GM12878 (cell line): ENCODE results near the gene TMEM30A. TPM values are rescaled to one million over a fixed set of nuclear protein-coding genes. Genes with fewer than 3 reads are reported as not detected.

ENCODE experiments used
- ATAC-seq: fragments of 200-7000 bp; cut with Tn5 transposase; 3 replicates; pipeline ENCODE4 v1.9.1; 2020; ENCODE audit warnings: mild to moderate bottlenecking, moderate library complexity
- BruUV-seq: library from RNA; stranded (reverse); fragments of 400-500 nt; replicated peaks from 2 replicates; lab custom pipeline; 2021; lab: Mats Ljungman, UMichigan
- CTCF ChIA-PET: fragments of 300-600 bp; sonication (Branson Sonifier 250); formaldehyde crosslinking; extraction: SDS; loops from one replicate; lab custom pipeline; 2021; ENCODE audit warnings: inconsistent platforms; lab: Yijun Ruan, JAX
- POLR2A ChIA-PET: fragments of 350-600 bp; formaldehyde crosslinking; extraction: SDS; loops from one replicate; lab custom pipeline; 2021; ENCODE audit warnings: inconsistent platforms; lab: Charles Lee
- RAD21 ChIA-PET: fragments of 300-600 bp; sonication (Branson Sonifier 250); formaldehyde crosslinking; loops from one replicate; lab custom pipeline; 2023; ENCODE audit warnings: antibody characterized with exemption; ENCODE audit not compliant: unreplicated experiment; lab: Charles Lee
- SMC1A ChIA-PET: fragments of 300-600 bp; sonication (Branson Sonifier 250); formaldehyde crosslinking; loops from one replicate; lab custom pipeline; 2023; ENCODE audit not compliant: unreplicated experiment, uncharacterized antibody; lab: Charles Lee
- DNase-seq: peaks from one replicate; pipeline ENCODE4 v3.0.0-alpha.2; 2011; ENCODE audit warnings: low read depth, low spot score
- FAIRE-seq: peaks from 3 replicates; lab custom pipeline; 2011; peaks lifted over from hg19 to GRCh38; lab: Jason Lieb, UNC
- H2AFZ ChIP-seq: 2 replicates; pipeline ENCODE4 v1.6.0; 2011; ENCODE audit warnings: low read depth, low read length, control low read depth; ENCODE audit not compliant: control insufficient read depth
- H3K27ac ChIP-seq: 2 replicates; pipeline ENCODE4 v1.5.1; 2011; ENCODE audit warnings: control low read depth; ENCODE audit not compliant: control insufficient read depth, insufficient read depth
- H3K27me3 ChIP-seq, 2 experiments: replicated peaks in 1 of 2; 2 replicates each; pipeline versions ENCODE4 v1.6.0 to v1.6.1; 2011; ENCODE audit warnings: low read length in 1 of 2; ENCODE audit not compliant: control insufficient read depth in 2 of 2, insufficient read depth in 2 of 2
- H3K36me3 ChIP-seq, 2 experiments: 2 replicates each; pipeline ENCODE4 v1.5.1; 2011; ENCODE audit warnings: low read length in 1 of 2; ENCODE audit not compliant: control insufficient read depth in 2 of 2, insufficient read depth in 2 of 2
- H3K4me1 ChIP-seq: 2 replicates; pipeline ENCODE4 v1.6.1; 2011; ENCODE audit warnings: mild to moderate bottlenecking, low read length, moderate library complexity, mixed read lengths; ENCODE audit not compliant: control insufficient read depth, insufficient read depth
- H3K4me2 ChIP-seq: 2 replicates; pipeline ENCODE4 v1.6.0; 2011; ENCODE audit warnings: control low read depth; ENCODE audit not compliant: control insufficient read depth, insufficient read depth
- H3K4me3 ChIP-seq: fragments of 200-600 bp; sonication (generic); 2 replicates; pipeline ENCODE4 v1.5.1; 2016
- H3K79me2 ChIP-seq: 2 replicates; pipeline ENCODE4 v1.6.0; 2011; ENCODE audit warnings: low read length; ENCODE audit not compliant: control insufficient read depth, insufficient read depth
- H3K9ac ChIP-seq: 2 replicates; pipeline ENCODE4 v1.8.0; 2011; ENCODE audit warnings: low read length, control low read depth, mixed read lengths; ENCODE audit not compliant: control insufficient read depth, insufficient read depth
- H3K9me3 ChIP-seq: replicated peaks from 3 replicates; pipeline ENCODE4 v1.5.1; 2011; ENCODE audit warnings: mild to moderate bottlenecking, low read length; ENCODE audit not compliant: control insufficient read depth, insufficient read depth
- H4K20me1 ChIP-seq: 2 replicates; pipeline ENCODE4 v1.6.0; 2011; ENCODE audit not compliant: control insufficient read depth, insufficient read depth
- ATF7 ChIP-seq: fragments of 450-650 bp; IDR thresholded peaks from 2 replicates; pipeline ENCODE4 v1.6.1; 2016; ENCODE audit warnings: low read depth, mild to moderate bottlenecking
- CHD4 ChIP-seq: fragments of 200-600 bp; sonication (generic); IDR thresholded peaks from 2 replicates; pipeline ENCODE4 v1.6.1; 2016; ENCODE audit warnings: mild to moderate bottlenecking
- DPF2 ChIP-seq: fragments of 450-650 bp; IDR thresholded peaks from 2 replicates; pipeline ENCODE4 v1.6.1; 2017; ENCODE audit warnings: mild to moderate bottlenecking
- ETV6 ChIP-seq, 2 experiments: fragments of 450-650 bp in 1 of 2; IDR thresholded peaks in 1 of 2; conservative IDR thresholded peaks in 1 of 2; 2 replicates each; pipeline ENCODE4 v1.6.1; 2014; ENCODE audit warnings: antibody characterized with exemption in 1 of 2, borderline replicate concordance in 1 of 2, low read depth in 1 of 2, mild to moderate bottlenecking in 1 of 2, moderate library complexity in 1 of 2
- HDAC2 ChIP-seq: fragments of 200-600 bp; sonication (generic); IDR thresholded peaks from 2 replicates; pipeline ENCODE4 v1.6.1; 2017
- MTA2 ChIP-seq: fragments of 450-650 bp; IDR thresholded peaks from 2 replicates; pipeline ENCODE4 v1.6.1; 2016; ENCODE audit warnings: low read depth, mild to moderate bottlenecking, moderate library complexity
- MYB ChIP-seq: fragments of 150-350 bp; IDR thresholded peaks from 2 replicates; pipeline ENCODE4 v1.6.1; 2014; ENCODE audit warnings: mild to moderate bottlenecking, low read depth, low read length, borderline replicate concordance
- RAD51 ChIP-seq: fragments of 450-650 bp; IDR thresholded peaks from 2 replicates; pipeline ENCODE4 v1.6.1; 2016; ENCODE audit warnings: moderate library complexity, mild to moderate bottlenecking, inconsistent platforms
- RUNX3 ChIP-seq: IDR thresholded peaks from 2 replicates; pipeline ENCODE4 v1.6.1; 2012; ENCODE audit warnings: low read length, inconsistent platforms
- SIX5 ChIP-seq: IDR thresholded peaks from 2 replicates; pipeline ENCODE4 v1.6.1; 2011; ENCODE audit warnings: mild to moderate bottlenecking, low read depth, low read length, moderate library complexity; ENCODE audit not compliant: severe bottlenecking
- SRF ChIP-seq, 2 experiments: IDR thresholded peaks; 2 replicates each; pipeline ENCODE4 v1.6.1; 2011; ENCODE audit warnings: low read depth in 2 of 2, low read length in 2 of 2, mild to moderate bottlenecking in 1 of 2, moderate library complexity in 1 of 2
- TAF1 ChIP-seq: IDR thresholded peaks from 2 replicates; pipeline ENCODE4 v1.6.1; 2011; ENCODE audit warnings: mild to moderate bottlenecking, low read depth, low read length, borderline replicate concordance
- TCF12 ChIP-seq: IDR thresholded peaks from 2 replicates; pipeline ENCODE4 v1.6.1; 2011; ENCODE audit warnings: low read depth, mild to moderate bottlenecking, low read length
- ZNF622 ChIP-seq: fragments of 450-650 bp; IDR thresholded peaks from 2 replicates; pipeline ENCODE4 v1.6.1; 2017; ENCODE audit warnings: mild to moderate bottlenecking, inconsistent platforms
- WGBS: methylation state at CpG from one replicate; pipeline ENCODE4 v1.1.6; 2016; ENCODE audit warnings: low lambda C conversion rate; ENCODE audit not compliant: insufficient replicate concordance, insufficient coverage; ENCODE audit errors: missing lambda C conversion rate; 5-methylcytosine and 5-hydroxymethylcytosine counted together
- in situ Hi-C: fragments of 300-500 bp; cut with MboI; formaldehyde crosslinking; loops from 9 replicates; pipeline ENCODE4 v1.14.3; 2018; ENCODE audit warnings: mixed read lengths
- intact Hi-C: fragments of 100-400 bp; cut with micrococcal nuclease; formaldehyde crosslinking; loops from one replicate; pipeline ENCODE4 v1.14.2; 2022; ENCODE audit not compliant: unreplicated experiment
- polyA plus RNA-seq, 11 experiments: library from polyadenylated mRNA; depleted of rRNA in 4 of 11; unstranded in 6 of 11; stranded (reverse) in 5 of 11; fragments of >200 nt; fragmentation: Nextera tagmentation in 4 of 11; fragmentation: Illumina TruSeq in 1 of 11; extraction: Ambion mirVana in 4 of 11; extraction: Trizol in 1 of 11; gene quantifications; 1 replicate in 1 of 11; 2 replicates in 10 of 11; pipeline versions ENCODE4 v1.2.1 to v1.2.3, GENCODE V29; 2011 to 2016; ENCODE audit warnings: inconsistent platforms in 2 of 11, missing spikeins in 2 of 11, low read depth in 1 of 11
- total RNA-seq, 4 experiments: library from RNA; depleted of rRNA in 3 of 4; stranded (reverse); fragments of >200 nt in 3 of 4; fragmentation: Illumina TruSeq in 1 of 4; extraction: Trizol in 1 of 4; gene quantifications; 2 replicates each; pipeline versions ENCODE4 v1.2.1 to v1.2.3, GENCODE V29; 2013 to 2021
- TF ChIP-seq, protein P1 (sequence below), 3 experiments: IDR thresholded peaks in 2 of 3; conservative IDR thresholded peaks in 1 of 3; 2 replicates each; pipeline ENCODE4 v1.5.1; 2011; ENCODE audit warnings: low read depth in 3 of 3, low read length in 3 of 3, mild to moderate bottlenecking in 3 of 3, control low read depth in 2 of 3, moderate library complexity in 2 of 3, inconsistent platforms in 1 of 3, mixed read lengths in 1 of 3; ENCODE audit not compliant: control insufficient read depth in 2 of 3, insufficient read depth in 1 of 3; ENCODE audit errors: extremely low read depth in 1 of 3
- TF ChIP-seq, protein P2 (sequence below): fragments of 450-650 bp; IDR thresholded peaks from 2 replicates; pipeline ENCODE4 v1.6.1; 2017; ENCODE audit warnings: mild to moderate bottlenecking, low read depth, inconsistent platforms; ENCODE audit not compliant: poor library complexity, severe bottlenecking

The TMEM30A gene
- total and polyA plus RNA-seq, 10 of the 15 experiments (the other 5 are each of a cell fraction or from before 2014, with no cell fraction given), result 11.9 to 61.6 (median 43.2) TPM

DNA sequence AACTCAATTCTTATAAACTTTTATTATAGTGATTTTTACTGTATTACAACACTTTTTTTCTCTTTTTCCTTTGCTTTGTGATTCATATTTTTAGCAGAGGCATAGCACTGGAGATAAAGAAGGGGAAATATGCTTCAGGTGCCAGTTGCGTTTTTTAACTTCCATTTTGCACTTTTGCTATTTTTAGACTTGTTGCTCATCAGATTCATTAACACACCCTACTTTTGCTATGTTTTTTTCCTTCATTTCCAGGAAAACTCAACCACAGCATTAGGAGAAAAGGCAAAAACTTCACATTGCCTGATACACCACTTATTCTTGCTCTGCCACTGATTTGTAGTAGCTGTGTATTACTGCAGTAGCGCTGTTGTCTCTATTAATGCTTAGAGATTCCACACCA, 8.0 kb upstream of the TMEM30A start:
- H3K79me2 ChIP-seq, result peaks cover 12% of the 10 kb centered on the region
- H4K20me1 ChIP-seq, result no peaks in the 10 kb centered on the region
- no peak overlapping the region for H3K27ac ChIP-seq
- no peak for DNase-seq
- H2AFZ ChIP-seq, result no peak overlapping the region
- ATAC-seq, result no peak
- H3K9me3 ChIP-seq, result no peaks in the 10 kb centered on the region
- CTCF ChIA-PET, result interaction anchor here (0.9 kb wide), 1 partner anchor 18 kb away, joined by 3 read pairs; no protein-coding TSS in a partner anchor
- SMC1A ChIA-PET, result interaction anchor here (0.9 to 1.6 kb wide), 4 partner anchors 15 to 236 kb away, joined by 3 to 4 read pairs (median 4); no protein-coding TSS in a partner anchor
- no peak overlapping the region for H3K9ac ChIP-seq
- H3K36me3 ChIP-seq, result 0 out of 4 replicates have a peak, but pooled peaks cover 0 to 3% of the 10 kb centered on the region in 2 experiments
- intact Hi-C loops, result no loop called here
- TF ChIP-seq CHD4 (no peak), SIX5 (no peak), ZNF622 (no peak), TAF1 (no peak), MYB (no peak), SRF (IDR thresholded peaks at IDR 0.05; ENCODE audit: low read depth in 2 of 2, low read length in 2 of 2) (no peak), HDAC2 (no peak), MTA2 (no peak), ATF7 (no peak), RUNX3 (no peak), ETV6 (conservative IDR thresholded peaks at IDR 0.05 in 1 of 2, IDR thresholded peaks at IDR 0.05 in 1 of 2; ENCODE audit: borderline replicate concordance in 1 of 2, low read depth in 1 of 2) (no peak), DPF2 (no peak), TCF12 (no peak), RAD51 (no peak)
- TF ChIP-seq, protein P1, sequence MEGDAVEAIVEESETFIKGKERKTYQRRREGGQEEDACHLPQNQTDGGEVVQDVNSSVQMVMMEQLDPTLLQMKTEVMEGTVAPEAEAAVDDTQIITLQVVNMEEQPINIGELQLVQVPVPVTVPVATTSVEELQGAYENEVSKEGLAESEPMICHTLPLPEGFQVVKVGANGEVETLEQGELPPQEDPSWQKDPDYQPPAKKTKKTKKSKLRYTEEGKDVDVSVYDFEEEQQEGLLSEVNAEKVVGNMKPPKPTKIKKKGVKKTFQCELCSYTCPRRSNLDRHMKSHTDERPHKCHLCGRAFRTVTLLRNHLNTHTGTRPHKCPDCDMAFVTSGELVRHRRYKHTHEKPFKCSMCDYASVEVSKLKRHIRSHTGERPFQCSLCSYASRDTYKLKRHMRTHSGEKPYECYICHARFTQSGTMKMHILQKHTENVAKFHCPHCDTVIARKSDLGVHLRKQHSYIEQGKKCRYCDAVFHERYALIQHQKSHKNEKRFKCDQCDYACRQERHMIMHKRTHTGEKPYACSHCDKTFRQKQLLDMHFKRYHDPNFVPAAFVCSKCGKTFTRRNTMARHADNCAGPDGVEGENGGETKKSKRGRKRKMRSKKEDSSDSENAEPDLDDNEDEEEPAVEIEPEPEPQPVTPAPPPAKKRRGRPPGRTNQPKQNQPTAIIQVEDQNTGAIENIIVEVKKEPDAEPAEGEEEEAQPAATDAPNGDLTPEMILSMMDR (IDR thresholded peaks at IDR 0.05 in 2 of 3, conservative IDR thresholded peaks at IDR 0.05 in 1 of 3; ENCODE audit: control insufficient read depth in 2 of 3, extremely low read depth in 1 of 3, insufficient read depth in 1 of 3, low read depth in 3 of 3, low read length in 3 of 3), result no peak
- TF ChIP-seq, protein P2, sequence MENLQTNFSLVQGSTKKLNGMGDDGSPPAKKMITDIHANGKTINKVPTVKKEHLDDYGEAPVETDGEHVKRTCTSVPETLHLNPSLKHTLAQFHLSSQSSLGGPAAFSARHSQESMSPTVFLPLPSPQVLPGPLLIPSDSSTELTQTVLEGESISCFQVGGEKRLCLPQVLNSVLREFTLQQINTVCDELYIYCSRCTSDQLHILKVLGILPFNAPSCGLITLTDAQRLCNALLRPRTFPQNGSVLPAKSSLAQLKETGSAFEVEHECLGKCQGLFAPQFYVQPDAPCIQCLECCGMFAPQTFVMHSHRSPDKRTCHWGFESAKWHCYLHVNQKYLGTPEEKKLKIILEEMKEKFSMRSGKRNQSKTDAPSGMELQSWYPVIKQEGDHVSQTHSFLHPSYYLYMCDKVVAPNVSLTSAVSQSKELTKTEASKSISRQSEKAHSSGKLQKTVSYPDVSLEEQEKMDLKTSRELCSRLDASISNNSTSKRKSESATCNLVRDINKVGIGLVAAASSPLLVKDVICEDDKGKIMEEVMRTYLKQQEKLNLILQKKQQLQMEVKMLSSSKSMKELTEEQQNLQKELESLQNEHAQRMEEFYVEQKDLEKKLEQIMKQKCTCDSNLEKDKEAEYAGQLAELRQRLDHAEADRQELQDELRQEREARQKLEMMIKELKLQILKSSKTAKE, result no peak
- TF ChIP-seq, all 136 proteins: peak for 0
- no TSS peak for BruUV-seq
- Histone ChIP-seq H3K4me2 (no peak overlapping the region), H3K4me1 (no peaks in the 10 kb centered on the region), H3K4me3 (no peak overlapping the region), H3K27me3 (no peaks in the 10 kb centered on the region)
- in situ Hi-C loops, result no loop called here
- 100% methylated on average over 2 of the region's 2 CpGs for WGBS
- ChIA-PET POLR2A (no interaction called here), RAD21 (interaction anchor here (1.2 to 1.8 kb wide), 2 partner anchors 24 to 235 kb away, joined by 3 to 5 read pairs; no protein-coding TSS in a partner anchor)
- no peak for FAIRE-seq
